IMR-90 (cell line): ENCODE data around the gene DDX24. TPM values are rescaled to one million over a fixed set of nuclear protein-coding genes. Genes with fewer than 3 reads are reported as not detected.

Experiments used
- ATAC-seq: fragments of 200-7000 bp; cut with Tn5 transposase; 2 replicates; pipeline ENCODE4 v1.9.1; 2020; ENCODE audit warnings: low read depth, mild to moderate bottlenecking, moderate library complexity
- BruUV-seq: library from RNA; stranded (reverse); fragments of 400-500 nt; replicated peaks from 2 replicates; lab custom pipeline; 2021; lab: Mats Ljungman, UMichigan
- CTCF ChIA-PET: fragments of 300-600 bp; formaldehyde crosslinking; extraction: SDS; loops from one replicate; lab custom pipeline; 2021; ENCODE audit warnings: antibody characterized with exemption; lab: Yijun Ruan, JAX
- POLR2A ChIA-PET: fragments of 300-600 bp; sonication (Branson Sonifier 250); formaldehyde crosslinking; loops from one replicate; lab custom pipeline; 2022; ENCODE audit warnings: antibody characterized with exemption; ENCODE audit not compliant: unreplicated experiment; lab: Charles Lee
- DNase-seq: peaks from one replicate; pipeline ENCODE4 v3.0.0; 2013
- H2AFZ ChIP-seq: replicated peaks from 2 replicates; pipeline ENCODE3; 2013; ENCODE audit warnings: low read length, mild to moderate bottlenecking; ENCODE audit not compliant: poor library complexity
- H2AK5ac ChIP-seq: 2 replicates; pipeline ENCODE4 v1.6.1; 2013; ENCODE audit warnings: low read depth, low read length, inconsistent platforms
- H2AK9ac ChIP-seq: replicated peaks from 2 replicates; pipeline ENCODE3; 2013; ENCODE audit warnings: mild to moderate bottlenecking, low read depth, low read length, moderate library complexity; ENCODE audit not compliant: poor library complexity
- H2BK120ac ChIP-seq: 2 replicates; pipeline ENCODE4 v1.6.1; 2013; ENCODE audit warnings: low read depth, low read length, inconsistent platforms
- H2BK15ac ChIP-seq: 3 replicates; pipeline ENCODE4 v1.6.1; 2013; ENCODE audit warnings: low read depth, low read length, inconsistent platforms
- H2BK20ac ChIP-seq: 2 replicates; pipeline ENCODE4 v1.6.1; 2013; ENCODE audit warnings: low read depth, mild to moderate bottlenecking, inconsistent platforms, low read length, moderate library complexity
- H2BK5ac ChIP-seq: 2 replicates; pipeline ENCODE4 v1.6.1; 2013; ENCODE audit warnings: mild to moderate bottlenecking, low read depth, low read length, inconsistent platforms; ENCODE audit not compliant: poor library complexity, severe bottlenecking
- H3K14ac ChIP-seq: replicated peaks from 2 replicates; pipeline ENCODE4 v1.6.1; 2013; ENCODE audit warnings: low read depth, low read length, inconsistent platforms
- H3K18ac ChIP-seq: 2 replicates; pipeline ENCODE4 v1.6.1; 2013; ENCODE audit warnings: low read depth, low read length, control low read depth
- H3K23ac ChIP-seq: 2 replicates; pipeline ENCODE4 v1.6.1; 2013; ENCODE audit warnings: low read depth, low read length, inconsistent platforms
- H3K27ac ChIP-seq: 2 replicates; pipeline ENCODE4 v1.5.1; 2013; ENCODE audit warnings: mild to moderate bottlenecking, control low read depth, low read length; ENCODE audit not compliant: insufficient read depth
- H3K27me3 ChIP-seq: 2 replicates; pipeline ENCODE4 v1.6.1; 2013; ENCODE audit warnings: low read length; ENCODE audit not compliant: control insufficient read depth, insufficient read depth
- H3K36me3 ChIP-seq: 2 replicates; pipeline ENCODE4 v1.6.1; 2013; ENCODE audit warnings: low read length, mixed read lengths; ENCODE audit not compliant: control insufficient read depth, insufficient read depth
- H3K4ac ChIP-seq: 2 replicates; pipeline ENCODE4 v1.6.1; 2013; ENCODE audit warnings: low read depth, low read length, inconsistent platforms
- H3K4me1 ChIP-seq: 2 replicates; pipeline ENCODE4 v1.6.1; 2013; ENCODE audit warnings: low read length, mixed read lengths; ENCODE audit not compliant: control insufficient read depth, insufficient read depth
- H3K4me2 ChIP-seq: 2 replicates; pipeline ENCODE4 v1.6.1; 2013; ENCODE audit warnings: low read depth, mild to moderate bottlenecking, control low read depth, low read length, moderate library complexity
- H3K4me3 ChIP-seq: 2 replicates; pipeline ENCODE4 v1.5.1; 2013; ENCODE audit warnings: low read depth, mild to moderate bottlenecking, control low read depth, low read length, moderate library complexity; ENCODE audit not compliant: insufficient read depth
- H3K56ac ChIP-seq: 2 replicates; pipeline ENCODE4 v1.6.1; 2013; ENCODE audit warnings: low read length, inconsistent platforms; ENCODE audit not compliant: insufficient read depth; ENCODE audit errors: extremely low read depth
- H3K79me1 ChIP-seq, 2 experiments: 2 replicates each; pipeline ENCODE4 v1.6.1; 2013; ENCODE audit warnings: low read length in 2 of 2, inconsistent platforms in 1 of 2, low read depth in 1 of 2
- H3K9ac ChIP-seq: 2 replicates; pipeline ENCODE4 v1.6.1; 2013; ENCODE audit warnings: low read depth, low read length, control low read depth
- H3K9me1 ChIP-seq: 2 replicates; pipeline ENCODE4 v1.6.1; 2013; ENCODE audit warnings: low read length, inconsistent platforms; ENCODE audit not compliant: insufficient read depth
- H3K9me3 ChIP-seq: 2 replicates; pipeline ENCODE4 v1.6.1; 2013; ENCODE audit warnings: low read length; ENCODE audit not compliant: control insufficient read depth, insufficient read depth
- H4K20me1 ChIP-seq: 2 replicates; pipeline ENCODE4 v1.6.1; 2013; ENCODE audit warnings: low read length, inconsistent platforms; ENCODE audit not compliant: insufficient read depth
- H4K5ac ChIP-seq: 2 replicates; pipeline ENCODE4 v1.6.1; 2013; ENCODE audit warnings: mild to moderate bottlenecking, low read depth, low read length, control low read depth
- H4K8ac ChIP-seq, 2 experiments: 2 replicates each; pipeline ENCODE4 v1.6.1; 2013; ENCODE audit warnings: low read depth in 2 of 2, low read length in 2 of 2, control low read depth in 1 of 2, inconsistent platforms in 1 of 2
- H4K91ac ChIP-seq: 2 replicates; pipeline ENCODE4 v1.6.1; 2013; ENCODE audit warnings: low read depth, low read length, inconsistent platforms; ENCODE audit not compliant: insufficient read depth
- BHLHE40 ChIP-seq: fragments of 150-350 bp; IDR thresholded peaks from 2 replicates; pipeline ENCODE4 v1.6.1; 2016; ENCODE audit warnings: mild to moderate bottlenecking, low read depth, low read length
- CEBPB ChIP-seq: IDR thresholded peaks from 2 replicates; pipeline ENCODE4 v1.6.1; 2012; ENCODE audit warnings: low read depth, low read length, improper control_type of control experiment
- CHD1 ChIP-seq: IDR thresholded peaks from 2 replicates; pipeline ENCODE4 v1.6.1; 2012; ENCODE audit warnings: low read depth, low read length, improper control_type of control experiment
- CTCF ChIP-seq: conservative IDR thresholded peaks from 2 replicates; pipeline ENCODE4 v1.5.1; 2012; ENCODE audit warnings: mild to moderate bottlenecking, low read depth, low read length, improper control_type of control experiment
- FOS ChIP-seq: fragments of 150-350 bp; IDR thresholded peaks from 2 replicates; pipeline ENCODE4 v1.6.1; 2016; ENCODE audit warnings: low read depth, low read length
- MAFK ChIP-seq: IDR thresholded peaks from 2 replicates; pipeline ENCODE4 v1.6.1; 2012; ENCODE audit warnings: low read depth, low read length, improper control_type of control experiment
- MAZ ChIP-seq: IDR thresholded peaks from 2 replicates; pipeline ENCODE4 v1.6.1; 2012; ENCODE audit warnings: low read depth, mild to moderate bottlenecking, low read length, improper control_type of control experiment, moderate library complexity, borderline replicate concordance
- MXI1 ChIP-seq: IDR thresholded peaks from 2 replicates; pipeline ENCODE4 v1.6.1; 2012; ENCODE audit warnings: low read depth, mild to moderate bottlenecking, low read length, moderate library complexity, borderline replicate concordance
- NFE2L2 ChIP-seq: fragments of 150-350 bp; IDR thresholded peaks from 2 replicates; pipeline ENCODE4 v1.6.1; 2016; ENCODE audit warnings: low read depth, mild to moderate bottlenecking, low read length
- POLR2A ChIP-seq: IDR thresholded peaks from 2 replicates; pipeline ENCODE4 v1.6.1; 2012; ENCODE audit warnings: mild to moderate bottlenecking, low read depth, low read length
- RAD21 ChIP-seq: IDR thresholded peaks from 2 replicates; pipeline ENCODE4 v1.6.1; 2012; ENCODE audit warnings: low read length, improper control_type of control experiment
- RCOR1 ChIP-seq: IDR thresholded peaks from 2 replicates; pipeline ENCODE4 v1.6.1; 2012; ENCODE audit warnings: mild to moderate bottlenecking, low read length, improper control_type of control experiment; ENCODE audit not compliant: insufficient replicate concordance
- WGBS, 2 experiments: methylation state at CpG; one replicate each; pipeline versions ENCODE4 v1.1.5 to v1.1.7; 2013; ENCODE audit warnings: missing lambda C conversion rate in 2 of 2; ENCODE audit not compliant: insufficient read length in 1 of 2; ENCODE audit errors: extremely low coverage in 2 of 2; 5-methylcytosine and 5-hydroxymethylcytosine counted together
- dilution Hi-C: fragments of 300-500 bp; cut with HindIII; formaldehyde crosslinking; loops from one replicate; pipeline ENCODE4 v1.14.3; 2018; ENCODE audit warnings: low sequenced_read_pairs; ENCODE audit not compliant: unreplicated experiment
- in situ Hi-C: fragments of 300-500 bp; cut with MboI; formaldehyde crosslinking; loops from 3 replicates; pipeline ENCODE4 v1.14.3; 2019; ENCODE audit warnings: low sequenced_read_pairs, inconsistent platforms, mixed read lengths
- intact Hi-C: fragments of 100-400 bp; cut with micrococcal nuclease; formaldehyde crosslinking; loops from 2 replicates; pipeline ENCODE4 v1.10.0; 2022
- polyA plus RNA-seq, 3 experiments: library from polyadenylated mRNA; depleted of rRNA; stranded (reverse); fragments of >200 nt; gene quantifications; 2 replicates each; pipeline ENCODE4 v1.2.3, GENCODE V29; 2012; ENCODE audit warnings: low replicate concordance in 1 of 3
- total RNA-seq: library from RNA; depleted of rRNA; stranded (reverse); fragments of >200 nt; gene quantifications from 2 replicates; pipeline ENCODE4 v1.2.3, GENCODE V29; 2012
- TF ChIP-seq, protein P1 (sequence below): fragments of 150-350 bp; IDR thresholded peaks from 2 replicates; pipeline ENCODE4 v1.6.1; 2016; ENCODE audit warnings: low read depth, mild to moderate bottlenecking, low read length, moderate library complexity, borderline replicate concordance

Gene DDX24
- total and polyA plus RNA-seq, 2 of the 4 experiments (the other 2 are of a cell fraction): 134 to 155 TPM

- Histone ChIP-seq H3K79me1 (no peaks in the 10 kb centered on the region), H4K91ac (no peak overlapping the region), H2AK9ac (no peak overlapping the region), H3K27me3 (peaks cover 31% of the 10 kb centered on the region), H3K27ac (no peak overlapping the region), H2AK5ac (no peak overlapping the region), H3K9me1 (no peaks in the 10 kb centered on the region), H3K56ac (no peak overlapping the region), H2BK15ac (no peak overlapping the region), H2AFZ (no peak overlapping the region), H2BK20ac (no peak overlapping the region), H3K18ac (no peak overlapping the region), H3K4ac (no peak overlapping the region), H3K9ac (no peak overlapping the region), H4K8ac (no peak overlapping the region), H3K4me3 (no peak overlapping the region), H2BK120ac (no peak overlapping the region), H3K14ac (no peak overlapping the region), H3K9me3 (no peaks in the 10 kb centered on the region), H3K4me2 (no peak overlapping the region), H4K5ac (no peak overlapping the region), H3K23ac (no peak overlapping the region), H2BK5ac (no peak overlapping the region), H3K36me3 (no peaks in the 10 kb centered on the region), H4K20me1 (no peaks in the 10 kb centered on the region), H3K4me1 (no peaks in the 10 kb centered on the region)
- CTCF ChIA-PET: interaction anchor here (0.7 to 1.7 kb wide), 2 partner anchors 78 to 1113 kb away, joined by 3 to 4 read pairs; no protein-coding TSS in a partner anchor
- no peak for DNase-seq
- in situ Hi-C loops (no loop called here), dilution Hi-C loops (no loop called here), intact Hi-C loops (no loop called here)
- 43% methylated on average over 1 of the region's 8 CpGs; no CpG with 5 or more reads in 1 of the 2 experiments for whole genome bisulfite sequencing, 2 experiments
- no TSS peak for BruUV-seq
- no peak for ATAC-seq
- TF ChIP-seq RAD21: no peak
- TF ChIP-seq CEBPB: no peak
- no peak for TF ChIP-seq CHD1
- no peak for TF ChIP-seq CTCF
- no peak for TF ChIP-seq FOS
- no peak for TF ChIP-seq NFE2L2
- no peak for TF ChIP-seq MAFK
- TF ChIP-seq RCOR1: no peak
- TF ChIP-seq BHLHE40: no peak
- no peak for TF ChIP-seq MXI1
- TF ChIP-seq, protein P1, sequence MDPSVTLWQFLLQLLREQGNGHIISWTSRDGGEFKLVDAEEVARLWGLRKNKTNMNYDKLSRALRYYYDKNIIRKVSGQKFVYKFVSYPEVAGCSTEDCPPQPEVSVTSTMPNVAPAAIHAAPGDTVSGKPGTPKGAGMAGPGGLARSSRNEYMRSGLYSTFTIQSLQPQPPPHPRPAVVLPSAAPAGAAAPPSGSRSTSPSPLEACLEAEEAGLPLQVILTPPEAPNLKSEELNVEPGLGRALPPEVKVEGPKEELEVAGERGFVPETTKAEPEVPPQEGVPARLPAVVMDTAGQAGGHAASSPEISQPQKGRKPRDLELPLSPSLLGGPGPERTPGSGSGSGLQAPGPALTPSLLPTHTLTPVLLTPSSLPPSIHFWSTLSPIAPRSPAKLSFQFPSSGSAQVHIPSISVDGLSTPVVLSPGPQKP: no peak
- TF ChIP-seq POLR2A: no peak
- TF ChIP-seq MAZ: no peak
- POLR2A ChIA-PET: no interaction called here
Measured at GRCh38 chr14:94018308-94018707, 62.7 kb downstream of the DDX24 start.
